ENCODE data around the gene DZANK1. TPM values are rescaled to one million over a fixed set of nuclear protein-coding genes. Genes with fewer than 3 reads are reported as not detected.

The DZANK1 gene
- total and polyA plus RNA-seq, 9 of the 15 experiments (the other 6 are each of a cell fraction or from before 2014, with no cell fraction given): 0.04 to 0.18 (median 0.11) TPM; not detected in 2

DNA sequence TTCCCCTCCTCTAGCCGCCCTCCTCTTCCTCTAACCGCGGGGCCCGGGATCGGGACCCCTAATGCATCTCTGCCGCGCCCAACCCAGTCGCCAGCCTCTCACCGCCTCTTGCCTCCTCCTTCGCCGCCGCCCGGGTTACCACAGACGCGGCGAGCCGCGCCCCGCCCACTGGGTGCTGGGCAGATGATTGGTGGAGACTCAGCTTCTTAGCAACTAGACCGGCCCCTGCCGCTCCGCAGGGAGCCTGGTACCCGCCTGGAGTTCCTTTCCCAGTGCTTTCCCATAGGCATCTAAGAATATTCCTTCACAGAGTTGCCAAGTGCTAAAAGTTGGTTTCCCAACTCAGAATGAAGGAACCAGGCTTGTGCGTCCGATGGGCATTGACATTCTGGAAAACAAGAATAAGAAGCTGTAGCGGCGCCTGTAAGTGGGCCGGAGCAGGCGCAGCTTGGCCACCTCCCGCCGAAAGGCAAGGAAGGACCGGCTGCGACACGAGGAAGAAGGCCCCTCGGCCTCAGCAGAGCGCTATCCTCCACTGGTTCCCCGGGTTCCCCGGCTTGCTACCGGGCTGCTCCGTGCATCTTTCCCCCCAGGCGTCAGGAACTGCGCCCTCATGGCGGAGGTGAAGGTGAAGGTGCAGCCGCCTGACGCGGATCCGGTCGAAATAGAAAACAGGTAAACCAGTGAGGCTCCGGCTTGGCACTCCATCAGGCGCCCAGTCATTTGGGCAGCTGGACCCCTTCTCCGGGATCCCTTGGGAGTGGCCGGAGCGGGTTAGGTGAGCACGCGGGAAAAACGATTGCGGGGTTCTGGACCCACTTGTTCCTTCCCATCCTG, at the start of gene DZANK1, which contains the start of gene POLR3F (continued):
- TF ChIP-seq HDAC1 (IDR thresholded peaks at IDR 0.05) (peak in 1 of 2 experiments; percentile 63; a peak in 1 of 4 replicates), L3MBTL2 (IDR thresholded peaks at IDR 0.05) (peak; percentile 28; the same call in 1 of the 2 replicates), CLOCK (CRISPR knock-in tag; IDR thresholded peaks at IDR 0.05; ENCODE audit: borderline replicate concordance) (no peak), KLF10 (CRISPR knock-in tag; IDR thresholded peaks at IDR 0.05) (no peak), CREB5 (CRISPR knock-in tag; IDR thresholded peaks at IDR 0.05) (no peak), MEF2A (IDR thresholded peaks at IDR 0.05; ENCODE audit: control insufficient read depth, low read depth, low read length) (no peak), TRIM24 (IDR thresholded peaks at IDR 0.05) (no peak), ZNF140 (CRISPR knock-in tag; IDR thresholded peaks at IDR 0.05) (no peak), TCF7 (IDR thresholded peaks at IDR 0.05; ENCODE audit: borderline replicate concordance) (no peak), NBN (IDR thresholded peaks at IDR 0.05; ENCODE audit: low read depth) (no peak), PRDM10 (IDR thresholded peaks at IDR 0.05; ENCODE audit: partially characterized antibody) (no peak), ZNF639 (CRISPR knock-in tag; conservative IDR thresholded peaks at IDR 0.05 in 1 of 2, IDR thresholded peaks at IDR 0.05 in 1 of 2) (peak in 1 of 2 experiments; percentile 67; a peak in 2 of 4 replicates), ZZZ3 (IDR thresholded peaks at IDR 0.05) (0 out of 2 replicates have a peak, but pooled peaks have one; percentile 75)
- TF ChIP-seq, protein P1, sequence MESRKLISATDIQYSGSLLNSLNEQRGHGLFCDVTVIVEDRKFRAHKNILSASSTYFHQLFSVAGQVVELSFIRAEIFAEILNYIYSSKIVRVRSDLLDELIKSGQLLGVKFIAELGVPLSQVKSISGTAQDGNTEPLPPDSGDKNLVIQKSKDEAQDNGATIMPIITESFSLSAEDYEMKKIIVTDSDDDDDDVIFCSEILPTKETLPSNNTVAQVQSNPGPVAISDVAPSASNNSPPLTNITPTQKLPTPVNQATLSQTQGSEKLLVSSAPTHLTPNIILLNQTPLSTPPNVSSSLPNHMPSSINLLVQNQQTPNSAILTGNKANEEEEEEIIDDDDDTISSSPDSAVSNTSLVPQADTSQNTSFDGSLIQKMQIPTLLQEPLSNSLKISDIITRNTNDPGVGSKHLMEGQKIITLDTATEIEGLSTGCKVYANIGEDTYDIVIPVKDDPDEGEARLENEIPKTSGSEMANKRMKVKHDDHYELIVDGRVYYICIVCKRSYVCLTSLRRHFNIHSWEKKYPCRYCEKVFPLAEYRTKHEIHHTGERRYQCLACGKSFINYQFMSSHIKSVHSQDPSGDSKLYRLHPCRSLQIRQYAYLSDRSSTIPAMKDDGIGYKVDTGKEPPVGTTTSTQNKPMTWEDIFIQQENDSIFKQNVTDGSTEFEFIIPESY (CRISPR knock-in tag; IDR thresholded peaks at IDR 0.05): no peak
